Kidney (tissue), 14 donors: Measurements from ENCODE around the gene LAMTOR5. TPM values are rescaled to one million over a fixed set of nuclear protein-coding genes. Genes with fewer than 3 reads are reported as not detected.

Experiments
- DNase-seq, 5 donors: peaks; one replicate each; pipeline ENCODE4 v3.0.0-alpha.2; 2013 to 2020
- FAIRE-seq: peaks from 2 replicates; lab custom pipeline; 2012; peaks lifted over from hg19 to GRCh38; lab: Jason Lieb, UNC
- H3K27ac ChIP-seq, 2 donors: one replicate each; pipeline ENCODE4 v1.7.0; 2013; ENCODE audit warnings: low read depth in 2 of 2, low read length in 2 of 2, inconsistent platforms in 1 of 2
- H3K27me3 ChIP-seq: one replicate; pipeline ENCODE4 v1.7.1; 2013; ENCODE audit warnings: low read length, inconsistent platforms; ENCODE audit not compliant: control insufficient read depth, insufficient read depth
- H3K36me3 ChIP-seq, 3 donors: one replicate each; pipeline versions ENCODE4 v1.7.0 to v1.7.1; 2013; ENCODE audit warnings: low read length in 3 of 3, control low read depth in 1 of 3, inconsistent platforms in 1 of 3; ENCODE audit not compliant: insufficient read depth in 3 of 3, control insufficient read depth in 2 of 3
- H3K4me1 ChIP-seq, 3 donors: one replicate each; pipeline versions ENCODE4 v1.7.0 to v1.7.1; 2013; ENCODE audit warnings: low read length in 3 of 3, inconsistent platforms in 1 of 3, low read depth in 1 of 3; ENCODE audit not compliant: control insufficient read depth in 2 of 3, insufficient read depth in 2 of 3
- H3K4me3 ChIP-seq, 3 donors: one replicate each; pipeline versions ENCODE4 v1.7.0 to v1.8.1; 2013; ENCODE audit warnings: low read length in 3 of 3, control low read depth in 1 of 3, inconsistent platforms in 1 of 3
- H3K9ac ChIP-seq, 3 donors: one replicate each; pipeline versions ENCODE4 v1.7.0 to v1.7.1; 2013; ENCODE audit warnings: low read length in 3 of 3, control low read depth in 1 of 3, inconsistent platforms in 1 of 3
- H3K9me3 ChIP-seq, 3 donors: one replicate each; pipeline versions ENCODE4 v1.7.0 to v1.7.1; 2013; ENCODE audit warnings: low read length in 3 of 3, control low read depth in 1 of 3, inconsistent platforms in 1 of 3; ENCODE audit not compliant: control insufficient read depth in 2 of 3, insufficient read depth in 1 of 3
- CTCF ChIP-seq: IDR thresholded peaks from 3 replicates; pipeline ENCODE4 v1.5.1; 2012; ENCODE audit warnings: mild to moderate bottlenecking, moderate library complexity, borderline replicate concordance; ENCODE audit not compliant: insufficient read depth; ENCODE audit errors: extremely low read depth
- intact Hi-C: fragments of 100-400 bp; cut with DNase I; formaldehyde crosslinking; loops from one replicate; pipeline ENCODE4 v1.11.1; 2022
- polyA plus RNA-seq: library from polyadenylated mRNA; stranded (reverse); fragments of 350-450 nt; fragmentation: Illumina TruSeq; extraction: RNeasy Lipid Tissue Mini Kit (QIAGEN cat#74804); gene quantifications from one replicate; pipeline ENCODE4 v1.2.3, GENCODE V29; 2014; ENCODE audit warnings: low read depth, low replicate concordance; ENCODE audit not compliant: insufficient read depth
- total RNA-seq: library from RNA; stranded (reverse); fragmentation: NEBNext Ultra II Directional; extraction: Animal tissue kit (Norgen Biotek cat#: 25700); gene quantifications from one replicate; pipeline ENCODE4 v1.2.1, GENCODE V29; 2021
- donor health status: control.
- donor health status: control.
- donor health status: control.
- donor health status: control.
- donor health status: control.
- donor health status: DM: yes; HTN: yes; CAD: no.
- donor health status: Normal renal cell carcinoma (clear cell type).

Gene LAMTOR5
- total and polyA plus RNA-seq, 2 donors from 2014 or later = 183 to 600 TPM

GRCh38 chr1:110393286-110393685, 14.2 kb downstream of the LAMTOR5 start:
- H3K9ac ChIP-seq = no peak overlapping the region
- no peaks in the 10 kb centered on the region for H3K36me3 ChIP-seq
- FAIRE-seq = no peak
- TF ChIP-seq CTCF = no peak
- no peaks in the 10 kb centered on the region for H3K9me3 ChIP-seq
- DNase-seq = no peak
- no peak overlapping the region for H3K4me3 ChIP-seq
- peak overlapping the region; percentile 12 to 24 for H3K27ac ChIP-seq
- intact Hi-C loops = no loop called here
- no peaks in the 10 kb centered on the region for H3K27me3 ChIP-seq
- peaks cover 0 to 17% (median 0%) of the 10 kb centered on the region in 3 donors for H3K4me1 ChIP-seq

- H3K9me3 ChIP-seq = no peaks in the 10 kb centered on the region
- H3K9ac ChIP-seq = peak within 1 kb of the TSS; percentile 33 to 86 (median 54)
- H3K4me1 ChIP-seq = peaks cover 0 to 17% (median 0%) of the 10 kb centered on the region in 3 donors
- H3K27ac ChIP-seq = peak within 1 kb of the TSS; percentile 69 to 82
- FAIRE-seq (peak; percentile 19), DNase-seq (peak in 4 of 5 donors; percentile 35 to 72 (median 50))
- peak within 1 kb of the TSS; percentile 62 to 86 (median 77) for H3K4me3 ChIP-seq
- no peak for TF ChIP-seq CTCF
- intact Hi-C loops = no loop called here
- no peaks in the 10 kb centered on the region for H3K36me3 ChIP-seq
- no peaks in the 10 kb centered on the region for H3K27me3 ChIP-seq
Measured at GRCh38 chr1:110390692-110391245, 16.7 kb downstream of the LAMTOR5 start, which contains the start of gene SLC16A4. Gene SLC16A4 (minus strand): TSS chr1:110391026. CDS start chr1:110389323, 1,703 bp downstream.

GRCh38 chr1:110390096-110390495, 17.4 kb downstream of the LAMTOR5 start:
- peak overlapping the region; percentile 69 to 82 for H3K27ac ChIP-seq
- H3K9ac ChIP-seq = peak overlapping the region; percentile 33 to 86 (median 54)
- H3K4me3 ChIP-seq = peak overlapping the region; percentile 62 to 86 (median 77)
- intact Hi-C loops = no loop called here
- FAIRE-seq (no peak), DNase-seq (peak in 3 of 5 donors; percentile 19 to 76 (median 64))
- TF ChIP-seq CTCF = peak; percentile 22
- H3K9me3 ChIP-seq = no peaks in the 10 kb centered on the region
- peaks cover 0 to 22% (median 0%) of the 10 kb centered on the region in 3 donors for H3K4me1 ChIP-seq
- no peaks in the 10 kb centered on the region for H3K27me3 ChIP-seq
- H3K36me3 ChIP-seq = no peaks in the 10 kb centered on the region
